ENCODE measurements around the gene RPS24.

GRCh38 chr10:78002541-78003288, 30.9 kb upstream of the RPS24 start:
- TF ChIP-seq, protein P1, sequence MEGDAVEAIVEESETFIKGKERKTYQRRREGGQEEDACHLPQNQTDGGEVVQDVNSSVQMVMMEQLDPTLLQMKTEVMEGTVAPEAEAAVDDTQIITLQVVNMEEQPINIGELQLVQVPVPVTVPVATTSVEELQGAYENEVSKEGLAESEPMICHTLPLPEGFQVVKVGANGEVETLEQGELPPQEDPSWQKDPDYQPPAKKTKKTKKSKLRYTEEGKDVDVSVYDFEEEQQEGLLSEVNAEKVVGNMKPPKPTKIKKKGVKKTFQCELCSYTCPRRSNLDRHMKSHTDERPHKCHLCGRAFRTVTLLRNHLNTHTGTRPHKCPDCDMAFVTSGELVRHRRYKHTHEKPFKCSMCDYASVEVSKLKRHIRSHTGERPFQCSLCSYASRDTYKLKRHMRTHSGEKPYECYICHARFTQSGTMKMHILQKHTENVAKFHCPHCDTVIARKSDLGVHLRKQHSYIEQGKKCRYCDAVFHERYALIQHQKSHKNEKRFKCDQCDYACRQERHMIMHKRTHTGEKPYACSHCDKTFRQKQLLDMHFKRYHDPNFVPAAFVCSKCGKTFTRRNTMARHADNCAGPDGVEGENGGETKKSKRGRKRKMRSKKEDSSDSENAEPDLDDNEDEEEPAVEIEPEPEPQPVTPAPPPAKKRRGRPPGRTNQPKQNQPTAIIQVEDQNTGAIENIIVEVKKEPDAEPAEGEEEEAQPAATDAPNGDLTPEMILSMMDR (conservative IDR thresholded peaks at IDR 0.05; ENCODE audit: low read depth, low read length) = no peak
- TF ChIP-seq EZH2 (IDR thresholded peaks at IDR 0.05; ENCODE audit: borderline replicate concordance, low read depth, low read length, poor library complexity, severe bottlenecking) = no peak

Measured in A673 (cell line).